NCI-H2107 treated with DMSO at 0.1 percent for 48 hours (cell line): ENCODE measurements around the gene KCNJ10.
"Not testable (repeated sequence)": the region's sequence is repeated elsewhere in the genome, so short reads cannot be mapped to it uniquely, and the experiment has no call there.

ENCODE experiments used
- DNase-seq: peaks from one replicate; lab custom pipeline; 2025; ENCODE audit not compliant: unreplicated experiment; lab: John Stamatoyannopoulos, UW

The KCNJ10 gene

GRCh38 chr1:160062230-160062532 is 7.8 kb downstream of the KCNJ10 start:
- no peak for DNase-seq

- no peak for DNase-seq
Measured at GRCh38 chr1:160061369-160062229, 8.4 kb downstream of the KCNJ10 start.

GRCh38 chr1:160058087-160058486 is 11.9 kb downstream of the KCNJ10 start:
- DNase-seq: no peak

- no peak for DNase-seq
Measured at GRCh38 chr1:160056648-160057169, 13.3 kb downstream of the KCNJ10 start.

GRCh38 chr1:160053548-160054365 is 16.2 kb downstream of the KCNJ10 start:
- DNase-seq: no peak

GRCh38 chr1:160052936-160053335 is 17.0 kb downstream of the KCNJ10 start:
- no peak for DNase-seq

GRCh38 chr1:160050619-160051018 is 19.3 kb downstream of the KCNJ10 start:
- no peak for DNase-seq

GRCh38 chr1:160050182-160050581 is 19.8 kb downstream of the KCNJ10 start:
- not testable (repeated sequence) for DNase-seq

GRCh38 chr1:160049101-160049500 is 20.9 kb downstream of the KCNJ10 start:
- DNase-seq: no peak

- peak; percentile 11 for DNase-seq
Measured at GRCh38 chr1:160048335-160048734, 21.6 kb downstream of the KCNJ10 start.

- DNase-seq: no peak
Measured at GRCh38 chr1:160047111-160047991, 22.6 kb downstream of the KCNJ10 start.

GRCh38 chr1:160046494-160047110 is 23.4 kb downstream of the KCNJ10 start:
- peak; percentile 42 for DNase-seq

- DNase-seq: no peak
Measured at GRCh38 chr1:160045653-160046052, 24.3 kb downstream of the KCNJ10 start.

- DNase-seq: no peak
Measured at GRCh38 chr1:160043543-160043942, 26.4 kb downstream of the KCNJ10 start.

GRCh38 chr1:160040476-160040875 is 29.5 kb downstream of the KCNJ10 start:
- DNase-seq: no peak

- DNase-seq: peak; percentile 43
Measured at GRCh38 chr1:160032165-160032820, 37.7 kb downstream of the KCNJ10 start.

GRCh38 chr1:160031365-160032164 is 38.4 kb downstream of the KCNJ10 start, which contains the start of gene PIGM:
TSS of gene PIGM (minus strand) at chr1:160031990. CDS start at chr1:160031739, 251 bp downstream.
- peak; percentile 97 for DNase-seq

GRCh38 chr1:160030657-160031364 is 39.1 kb downstream of the KCNJ10 start:
- DNase-seq: peak; percentile 49
